ENCODE measurements around the gene ITSN2. TPM values are rescaled to one million over a fixed set of nuclear protein-coding genes. Genes with fewer than 3 reads are reported as not detected.

Gene ITSN2
- total RNA-seq (10 to 100 TPM; 21.1 to 32.4 TPM), polyA plus RNA-seq (10 to 100 TPM; 10.1 to 22.1 TPM)

DNA sequence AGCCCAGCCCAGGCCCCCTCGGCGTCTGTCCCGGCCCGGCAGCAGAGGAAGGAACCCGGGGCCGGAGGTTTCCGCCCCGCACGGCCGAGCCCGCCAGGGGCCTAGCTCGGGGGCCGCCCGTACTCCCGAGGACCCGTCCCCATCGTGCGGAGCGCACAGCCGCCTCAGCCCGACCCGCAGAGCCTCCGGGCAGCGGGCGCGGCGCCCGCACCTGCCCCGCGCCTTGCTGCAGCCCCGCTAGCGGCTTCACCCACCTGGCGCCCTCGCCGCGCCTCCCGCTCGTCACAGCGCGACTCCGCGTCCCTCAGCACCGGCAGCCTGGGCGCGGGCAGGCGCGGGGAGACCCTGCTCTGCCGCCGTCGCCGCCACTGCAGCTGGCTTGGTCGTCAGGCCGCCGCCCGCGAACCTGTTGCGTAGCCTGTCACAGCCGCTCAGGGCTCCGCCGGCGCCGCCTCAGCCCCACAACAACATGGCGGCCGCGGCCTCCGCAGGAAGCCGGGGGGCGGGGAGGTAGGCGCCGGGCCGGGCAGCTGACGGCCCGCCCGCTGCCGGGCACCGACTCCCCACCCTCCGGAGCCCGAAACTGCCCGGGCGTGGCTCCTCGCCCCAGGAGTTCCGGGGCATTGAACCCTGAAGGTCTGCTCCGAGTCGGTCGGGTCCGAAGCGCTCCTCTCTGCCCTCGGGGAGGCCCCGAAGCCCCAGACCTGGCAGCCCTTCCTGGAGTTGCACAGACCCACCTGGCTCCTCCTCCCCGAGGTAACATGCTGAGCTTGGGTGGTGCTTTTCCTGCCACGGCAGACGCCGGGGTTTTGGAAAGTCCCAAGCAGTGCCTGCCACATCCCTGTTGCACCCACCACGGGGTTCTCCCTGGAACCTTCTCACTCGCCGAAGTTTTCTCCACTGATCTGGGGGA, at the start of gene ITSN2:
Gene ITSN2 (minus strand): TSS at position 487 of the 913 bp plus-strand sequence. CDS start 32,454 bp downstream, outside the sequence.
- peak within 1 kb of the TSS; percentile 74 to 92 (median 91) for H3K4me3 ChIP-seq (ENCODE audit: low read depth in 1 of 3, low read length in 3 of 3)
- DNase-seq (ENCODE audit: low spot score) = peak; percentile 82
- no peaks in the 10 kb centered on the region for H3K27me3 ChIP-seq (ENCODE audit: control insufficient read depth in 4 of 4, insufficient read depth in 4 of 4, low read length in 3 of 4)
- H3K4me1 ChIP-seq (ENCODE audit: control insufficient read depth in 4 of 4, insufficient read depth in 4 of 4, low read length in 3 of 4) = peaks cover 0 to 9% (median 2%) of the 10 kb centered on the region in 4 donors
- TF ChIP-seq SP1 (IDR thresholded peaks at IDR 0.05) (peak; percentile 33), FOXA1 (IDR thresholded peaks at IDR 0.05) (no peak), RAD21 (IDR thresholded peaks at IDR 0.05) (peak in 1 of 2 donors; percentile 37), HNF4G (IDR thresholded peaks at IDR 0.05) (no peak), FOXA2 (IDR thresholded peaks at IDR 0.05) (no peak), YY1 (IDR thresholded peaks at IDR 0.05) (peak; percentile 88), GABPA (IDR thresholded peaks at IDR 0.05 in 1 of 2, conservative IDR thresholded peaks at IDR 0.05 in 1 of 2) (peak in 1 of 2 donors; percentile 62), HNF4A (conservative IDR thresholded peaks at IDR 0.05) (peak in 1 of 2 donors; percentile 29), NR2F2 (IDR thresholded peaks at IDR 0.05) (no peak), TAF1 (conservative IDR thresholded peaks at IDR 0.05) (peak; percentile 62), RXRA (IDR thresholded peaks at IDR 0.05) (peak; percentile 68 to 76), JUND (IDR thresholded peaks at IDR 0.05) (no peak), EGR1 (IDR thresholded peaks at IDR 0.05; ENCODE audit: low read depth in 2 of 2) (no peak)
- TF ChIP-seq, protein P1, sequence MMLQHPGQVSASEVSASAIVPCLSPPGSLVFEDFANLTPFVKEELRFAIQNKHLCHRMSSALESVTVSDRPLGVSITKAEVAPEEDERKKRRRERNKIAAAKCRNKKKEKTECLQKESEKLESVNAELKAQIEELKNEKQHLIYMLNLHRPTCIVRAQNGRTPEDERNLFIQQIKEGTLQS (IDR thresholded peaks at IDR 0.05) = no peak
- TF ChIP-seq, protein P2, sequence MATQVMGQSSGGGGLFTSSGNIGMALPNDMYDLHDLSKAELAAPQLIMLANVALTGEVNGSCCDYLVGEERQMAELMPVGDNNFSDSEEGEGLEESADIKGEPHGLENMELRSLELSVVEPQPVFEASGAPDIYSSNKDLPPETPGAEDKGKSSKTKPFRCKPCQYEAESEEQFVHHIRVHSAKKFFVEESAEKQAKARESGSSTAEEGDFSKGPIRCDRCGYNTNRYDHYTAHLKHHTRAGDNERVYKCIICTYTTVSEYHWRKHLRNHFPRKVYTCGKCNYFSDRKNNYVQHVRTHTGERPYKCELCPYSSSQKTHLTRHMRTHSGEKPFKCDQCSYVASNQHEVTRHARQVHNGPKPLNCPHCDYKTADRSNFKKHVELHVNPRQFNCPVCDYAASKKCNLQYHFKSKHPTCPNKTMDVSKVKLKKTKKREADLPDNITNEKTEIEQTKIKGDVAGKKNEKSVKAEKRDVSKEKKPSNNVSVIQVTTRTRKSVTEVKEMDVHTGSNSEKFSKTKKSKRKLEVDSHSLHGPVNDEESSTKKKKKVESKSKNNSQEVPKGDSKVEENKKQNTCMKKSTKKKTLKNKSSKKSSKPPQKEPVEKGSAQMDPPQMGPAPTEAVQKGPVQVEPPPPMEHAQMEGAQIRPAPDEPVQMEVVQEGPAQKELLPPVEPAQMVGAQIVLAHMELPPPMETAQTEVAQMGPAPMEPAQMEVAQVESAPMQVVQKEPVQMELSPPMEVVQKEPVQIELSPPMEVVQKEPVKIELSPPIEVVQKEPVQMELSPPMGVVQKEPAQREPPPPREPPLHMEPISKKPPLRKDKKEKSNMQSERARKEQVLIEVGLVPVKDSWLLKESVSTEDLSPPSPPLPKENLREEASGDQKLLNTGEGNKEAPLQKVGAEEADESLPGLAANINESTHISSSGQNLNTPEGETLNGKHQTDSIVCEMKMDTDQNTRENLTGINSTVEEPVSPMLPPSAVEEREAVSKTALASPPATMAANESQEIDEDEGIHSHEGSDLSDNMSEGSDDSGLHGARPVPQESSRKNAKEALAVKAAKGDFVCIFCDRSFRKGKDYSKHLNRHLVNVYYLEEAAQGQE (IDR thresholded peaks at IDR 0.05) = no peak
- TF ChIP-seq, protein P3, sequence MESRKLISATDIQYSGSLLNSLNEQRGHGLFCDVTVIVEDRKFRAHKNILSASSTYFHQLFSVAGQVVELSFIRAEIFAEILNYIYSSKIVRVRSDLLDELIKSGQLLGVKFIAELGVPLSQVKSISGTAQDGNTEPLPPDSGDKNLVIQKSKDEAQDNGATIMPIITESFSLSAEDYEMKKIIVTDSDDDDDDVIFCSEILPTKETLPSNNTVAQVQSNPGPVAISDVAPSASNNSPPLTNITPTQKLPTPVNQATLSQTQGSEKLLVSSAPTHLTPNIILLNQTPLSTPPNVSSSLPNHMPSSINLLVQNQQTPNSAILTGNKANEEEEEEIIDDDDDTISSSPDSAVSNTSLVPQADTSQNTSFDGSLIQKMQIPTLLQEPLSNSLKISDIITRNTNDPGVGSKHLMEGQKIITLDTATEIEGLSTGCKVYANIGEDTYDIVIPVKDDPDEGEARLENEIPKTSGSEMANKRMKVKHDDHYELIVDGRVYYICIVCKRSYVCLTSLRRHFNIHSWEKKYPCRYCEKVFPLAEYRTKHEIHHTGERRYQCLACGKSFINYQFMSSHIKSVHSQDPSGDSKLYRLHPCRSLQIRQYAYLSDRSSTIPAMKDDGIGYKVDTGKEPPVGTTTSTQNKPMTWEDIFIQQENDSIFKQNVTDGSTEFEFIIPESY (IDR thresholded peaks at IDR 0.05) = no peak
- TF ChIP-seq, protein P4, sequence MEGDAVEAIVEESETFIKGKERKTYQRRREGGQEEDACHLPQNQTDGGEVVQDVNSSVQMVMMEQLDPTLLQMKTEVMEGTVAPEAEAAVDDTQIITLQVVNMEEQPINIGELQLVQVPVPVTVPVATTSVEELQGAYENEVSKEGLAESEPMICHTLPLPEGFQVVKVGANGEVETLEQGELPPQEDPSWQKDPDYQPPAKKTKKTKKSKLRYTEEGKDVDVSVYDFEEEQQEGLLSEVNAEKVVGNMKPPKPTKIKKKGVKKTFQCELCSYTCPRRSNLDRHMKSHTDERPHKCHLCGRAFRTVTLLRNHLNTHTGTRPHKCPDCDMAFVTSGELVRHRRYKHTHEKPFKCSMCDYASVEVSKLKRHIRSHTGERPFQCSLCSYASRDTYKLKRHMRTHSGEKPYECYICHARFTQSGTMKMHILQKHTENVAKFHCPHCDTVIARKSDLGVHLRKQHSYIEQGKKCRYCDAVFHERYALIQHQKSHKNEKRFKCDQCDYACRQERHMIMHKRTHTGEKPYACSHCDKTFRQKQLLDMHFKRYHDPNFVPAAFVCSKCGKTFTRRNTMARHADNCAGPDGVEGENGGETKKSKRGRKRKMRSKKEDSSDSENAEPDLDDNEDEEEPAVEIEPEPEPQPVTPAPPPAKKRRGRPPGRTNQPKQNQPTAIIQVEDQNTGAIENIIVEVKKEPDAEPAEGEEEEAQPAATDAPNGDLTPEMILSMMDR (IDR thresholded peaks at IDR 0.05; ENCODE audit: low read depth, low read length, missing input control) = no peak
- TF ChIP-seq, protein P5, sequence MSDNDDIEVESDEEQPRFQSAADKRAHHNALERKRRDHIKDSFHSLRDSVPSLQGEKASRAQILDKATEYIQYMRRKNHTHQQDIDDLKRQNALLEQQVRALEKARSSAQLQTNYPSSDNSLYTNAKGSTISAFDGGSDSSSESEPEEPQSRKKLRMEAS (IDR thresholded peaks at IDR 0.05) = no peak
- peak within 1 kb of the TSS; percentile 47 to 74 for H3K9ac ChIP-seq (ENCODE audit: low read depth in 1 of 2, low read length in 2 of 2)
- no peaks in the 10 kb centered on the region for H3K36me3 ChIP-seq (ENCODE audit: control insufficient read depth in 4 of 4, insufficient read depth in 3 of 4, low read depth in 1 of 4, low read length in 3 of 4)
- peak within 1 kb of the TSS; percentile 93 to 98 for H3K27ac ChIP-seq (ENCODE audit: low read depth in 1 of 2, low read length in 2 of 2)
- H3K9me3 ChIP-seq (ENCODE audit: control insufficient read depth in 4 of 4, low read length in 3 of 4) = no peaks in the 10 kb centered on the region
- WGBS = under 1% methylated on average over 96 of the region's 96 CpGs
